Measurements from ENCODE around the gene CEACAM8.
"Not testable (repeated sequence)": the region's sequence is repeated elsewhere in the genome, so short reads cannot be mapped to it uniquely, and the experiment has no call there.

The CEACAM8 gene

GRCh38 chr19:42594617-42595489 is at the start of gene CEACAM8:
Gene CEACAM8 (minus strand): TSS chr19:42594924. CDS start chr19:42594828, 96 bp downstream.
- DNase-seq (ENCODE audit: low read depth in 2 of 2), result no peak

- DNase-seq (ENCODE audit: low read depth in 2 of 2), result not testable (repeated sequence)
Observed at GRCh38 chr19:42639324-42640092, 44.8 kb upstream of the CEACAM8 start.

GRCh38 chr19:42635233-42635539 is 40.5 kb upstream of the CEACAM8 start:
- DNase-seq (ENCODE audit: low read depth in 2 of 2), result no peak

GRCh38 chr19:42634409-42635232 is 39.9 kb upstream of the CEACAM8 start:
- DNase-seq (ENCODE audit: low read depth in 2 of 2), result peak; percentile 10 to 45

GRCh38 chr19:42629191-42629590 is 34.5 kb upstream of the CEACAM8 start:
- no peak for DNase-seq (ENCODE audit: low read depth in 2 of 2)

GRCh38 chr19:42628411-42629140 is 33.9 kb upstream of the CEACAM8 start:
- DNase-seq (ENCODE audit: low read depth in 2 of 2), result peak; percentile 22 to 25

GRCh38 chr19:42627916-42628315 is 33.2 kb upstream of the CEACAM8 start:
- DNase-seq (ENCODE audit: low read depth in 2 of 2), result no peak

- no peak for DNase-seq (ENCODE audit: low read depth in 2 of 2)
Observed at GRCh38 chr19:42626181-42626580, 31.5 kb upstream of the CEACAM8 start.

- no peak for DNase-seq (ENCODE audit: low read depth in 2 of 2)
Observed at GRCh38 chr19:42619271-42619670, 24.5 kb upstream of the CEACAM8 start.

GRCh38 chr19:42613666-42614065 is 18.9 kb upstream of the CEACAM8 start:
- no peak for DNase-seq (ENCODE audit: low read depth in 2 of 2)

GRCh38 chr19:42610401-42610915 is 15.7 kb upstream of the CEACAM8 start:
- not testable (repeated sequence) for DNase-seq (ENCODE audit: low read depth in 2 of 2)

GRCh38 chr19:42606660-42607351 is 12.1 kb upstream of the CEACAM8 start:
- peak; percentile 43 to 51 for DNase-seq (ENCODE audit: low read depth in 2 of 2)

- peak in 1 of 2 donors; percentile 2 for DNase-seq (ENCODE audit: low read depth in 2 of 2)
Observed at GRCh38 chr19:42601811-42602443, 7.2 kb upstream of the CEACAM8 start.

GRCh38 chr19:42596391-42597072 is 1.8 kb upstream of the CEACAM8 start:
- peak in 1 of 2 donors; percentile 18 for DNase-seq (ENCODE audit: low read depth in 2 of 2)

GRCh38 chr19:42595550-42596172 is 937 bp upstream of the CEACAM8 start:
- no peak for DNase-seq (ENCODE audit: low read depth in 2 of 2)

- DNase-seq (ENCODE audit: low read depth in 2 of 2), result no peak
Observed at GRCh38 chr19:42589792-42590191, 4.9 kb downstream of the CEACAM8 start.

GRCh38 chr19:42584466-42584865 is 10.3 kb downstream of the CEACAM8 start:
- no peak for DNase-seq (ENCODE audit: low read depth in 2 of 2)

GRCh38 chr19:42577016-42577415 is 17.7 kb downstream of the CEACAM8 start:
- no peak for DNase-seq (ENCODE audit: low read depth in 2 of 2)

- no peak for DNase-seq (ENCODE audit: low read depth in 2 of 2)
Observed at GRCh38 chr19:42576241-42576640, 18.5 kb downstream of the CEACAM8 start.
